ENCODE measurements around the gene TAF1B. TPM values are rescaled to one million over a fixed set of nuclear protein-coding genes. Genes with fewer than 3 reads are reported as not detected.

TAF1B gene
- total RNA-seq, 1 donor from 2014 or later, result 15.6 TPM

GRCh38 chr2:9867881-9868280 is 24.6 kb downstream of the TAF1B start:
- DNase-seq (ENCODE audit: low spot score), result no peak
- Mint-ChIP-seq H3K36me3 (ENCODE audit: low read depth) (peaks cover 11% of the 10 kb centered on the region), H3K9me3 (ENCODE audit: low read depth) (peaks cover 8% of the 10 kb centered on the region), H3K27me3 (ENCODE audit: low read depth) (no peaks in the 10 kb centered on the region), H3K4me3 (ENCODE audit: unreplicated experiment) (no peak overlapping the region), H3K27ac (ENCODE audit: unreplicated experiment) (no peak overlapping the region), H3K4me1 (ENCODE audit: low read depth) (no peaks in the 10 kb centered on the region)
- no peak for TF ChIP-seq CTCF (IDR thresholded peaks at IDR 0.05)

GRCh38 chr2:9873337-9873736 is 30.1 kb downstream of the TAF1B start:
- DNase-seq (ENCODE audit: low spot score), result no peak
- peaks cover 28% of the 10 kb centered on the region for H3K36me3 Mint-ChIP-seq (ENCODE audit: low read depth)
- no peak for TF ChIP-seq CTCF (IDR thresholded peaks at IDR 0.05)

GRCh38 chr2:9877026-9877425 is 33.8 kb downstream of the TAF1B start:
- H3K4me3 Mint-ChIP-seq (ENCODE audit: unreplicated experiment), result no peak overlapping the region
- H3K36me3 Mint-ChIP-seq (ENCODE audit: low read depth), result peaks cover 32% of the 10 kb centered on the region
- no peak overlapping the region for H3K27ac Mint-ChIP-seq (ENCODE audit: unreplicated experiment)
- no peak for TF ChIP-seq CTCF (IDR thresholded peaks at IDR 0.05)
- H3K9me3 Mint-ChIP-seq (ENCODE audit: low read depth), result no peaks in the 10 kb centered on the region
- no peaks in the 10 kb centered on the region for H3K4me1 Mint-ChIP-seq (ENCODE audit: low read depth)
- no peak for DNase-seq (ENCODE audit: low spot score)
- H3K27me3 Mint-ChIP-seq (ENCODE audit: low read depth), result no peaks in the 10 kb centered on the region

More at GRCh38 chr2:9873337-9873736, 30.1 kb downstream of the TAF1B start:
- Mint-ChIP-seq H3K9me3 (ENCODE audit: low read depth) (no peaks in the 10 kb centered on the region), H3K4me1 (ENCODE audit: low read depth) (no peaks in the 10 kb centered on the region), H3K27ac (ENCODE audit: unreplicated experiment) (no peak overlapping the region), H3K4me3 (ENCODE audit: unreplicated experiment) (no peak overlapping the region), H3K27me3 (ENCODE audit: low read depth) (no peaks in the 10 kb centered on the region)

GRCh38 chr2:9877726-9878125 is 34.5 kb downstream of the TAF1B start:
- DNase-seq (ENCODE audit: low spot score), result no peak
- H3K27ac Mint-ChIP-seq (ENCODE audit: unreplicated experiment), result no peak overlapping the region
- H3K4me3 Mint-ChIP-seq (ENCODE audit: unreplicated experiment), result no peak overlapping the region
- no peaks in the 10 kb centered on the region for H3K9me3 Mint-ChIP-seq (ENCODE audit: low read depth)
- no peaks in the 10 kb centered on the region for H3K4me1 Mint-ChIP-seq (ENCODE audit: low read depth)
- peaks cover 32% of the 10 kb centered on the region for H3K36me3 Mint-ChIP-seq (ENCODE audit: low read depth)
- no peaks in the 10 kb centered on the region for H3K27me3 Mint-ChIP-seq (ENCODE audit: low read depth)
- no peak for TF ChIP-seq CTCF (IDR thresholded peaks at IDR 0.05)

GRCh38 chr2:9879455-9880194 is 36.4 kb downstream of the TAF1B start:
- Mint-ChIP-seq H3K4me1 (ENCODE audit: low read depth) (no peaks in the 10 kb centered on the region), H3K27me3 (ENCODE audit: low read depth) (no peaks in the 10 kb centered on the region), H3K36me3 (ENCODE audit: low read depth) (peaks cover 24% of the 10 kb centered on the region), H3K4me3 (ENCODE audit: unreplicated experiment) (no peak overlapping the region), H3K27ac (ENCODE audit: unreplicated experiment) (no peak overlapping the region), H3K9me3 (ENCODE audit: low read depth) (no peaks in the 10 kb centered on the region)
- no peak for TF ChIP-seq CTCF (IDR thresholded peaks at IDR 0.05)
- no peak for DNase-seq (ENCODE audit: low spot score)
